Stimulated activated CD4-positive, alpha-beta T cell treated with anti-CD3 and anti-CD28 coated beads, Interleukin-15, amount 100 ng/mL, for 24 hours (primary cell): ENCODE results near the gene NECAP2.
A peak's percentile ranks its signal among the peaks of the same experiment; 100 is the strongest.

Experiments used
- DNase-seq: peaks from one replicate; pipeline ENCODE4 v3.0.0-alpha.2; 2020

The NECAP2 gene

GRCh38 chr1:16440470-16441281, at the start of gene NECAP2:
Gene NECAP2, plus strand, starts transcription at chr1:16440724. Its CDS starts 38 bp downstream, at chr1:16440762.
- DNase-seq = peak; percentile 97

GRCh38 chr1:16391411-16391810, 49.1 kb upstream of the NECAP2 start:
- DNase-seq = no peak

GRCh38 chr1:16392740-16393569, 47.6 kb upstream of the NECAP2 start:
- DNase-seq = no peak

GRCh38 chr1:16393570-16394521, 46.7 kb upstream of the NECAP2 start:
- no peak for DNase-seq

- no peak for DNase-seq
Measured at GRCh38 chr1:16394977-16395376, 45.5 kb upstream of the NECAP2 start.

GRCh38 chr1:16396591-16396990, 43.9 kb upstream of the NECAP2 start:
- no peak for DNase-seq

GRCh38 chr1:16397120-16397519, 43.4 kb upstream of the NECAP2 start:
- no peak for DNase-seq

- DNase-seq = no peak
Measured at GRCh38 chr1:16398371-16398953, 42.1 kb upstream of the NECAP2 start.

- DNase-seq = no peak
Measured at GRCh38 chr1:16402742-16403141, 37.8 kb upstream of the NECAP2 start.

GRCh38 chr1:16405441-16405840, 35.1 kb upstream of the NECAP2 start:
- DNase-seq = no peak

- DNase-seq = no peak
Measured at GRCh38 chr1:16406868-16407267, 33.7 kb upstream of the NECAP2 start.

- DNase-seq = no peak
Measured at GRCh38 chr1:16409536-16410152, 30.9 kb upstream of the NECAP2 start.

- no peak for DNase-seq
Measured at GRCh38 chr1:16410803-16411202, 29.7 kb upstream of the NECAP2 start.

GRCh38 chr1:16413191-16413590, 27.3 kb upstream of the NECAP2 start:
- no peak for DNase-seq

GRCh38 chr1:16418823-16419425, 21.6 kb upstream of the NECAP2 start:
- DNase-seq = peak; percentile 34

GRCh38 chr1:16420424-16421118, 20.0 kb upstream of the NECAP2 start:
- DNase-seq = peak; percentile 79

GRCh38 chr1:16421201-16421600, 19.3 kb upstream of the NECAP2 start:
- no peak for DNase-seq

- DNase-seq = no peak
Measured at GRCh38 chr1:16422041-16422440, 18.5 kb upstream of the NECAP2 start.

GRCh38 chr1:16425125-16426025, 15.1 kb upstream of the NECAP2 start:
- DNase-seq = no peak

GRCh38 chr1:16430606-16431005, 9.9 kb upstream of the NECAP2 start:
- no peak for DNase-seq
